AG09309 (cell line): ENCODE measurements around the gene PTCSC3.

ENCODE experiments used
- DNase-seq: peaks from one replicate; pipeline ENCODE4 v3.0.0-alpha.2; 2010; ENCODE audit warnings: low read depth
- H3K4me3 ChIP-seq: 2 replicates; pipeline ENCODE4 v1.5.1; 2011; ENCODE audit warnings: mild to moderate bottlenecking, low read depth, low read length, moderate library complexity; ENCODE audit not compliant: control insufficient read depth
- TF ChIP-seq, protein P1 (sequence below): IDR thresholded peaks from 2 replicates; pipeline ENCODE4 v1.5.1; 2011; ENCODE audit warnings: mild to moderate bottlenecking, low read depth, low read length, inconsistent platforms; ENCODE audit not compliant: insufficient read depth, control insufficient read depth; ENCODE audit errors: missing control alignments

Gene PTCSC3

DNA sequence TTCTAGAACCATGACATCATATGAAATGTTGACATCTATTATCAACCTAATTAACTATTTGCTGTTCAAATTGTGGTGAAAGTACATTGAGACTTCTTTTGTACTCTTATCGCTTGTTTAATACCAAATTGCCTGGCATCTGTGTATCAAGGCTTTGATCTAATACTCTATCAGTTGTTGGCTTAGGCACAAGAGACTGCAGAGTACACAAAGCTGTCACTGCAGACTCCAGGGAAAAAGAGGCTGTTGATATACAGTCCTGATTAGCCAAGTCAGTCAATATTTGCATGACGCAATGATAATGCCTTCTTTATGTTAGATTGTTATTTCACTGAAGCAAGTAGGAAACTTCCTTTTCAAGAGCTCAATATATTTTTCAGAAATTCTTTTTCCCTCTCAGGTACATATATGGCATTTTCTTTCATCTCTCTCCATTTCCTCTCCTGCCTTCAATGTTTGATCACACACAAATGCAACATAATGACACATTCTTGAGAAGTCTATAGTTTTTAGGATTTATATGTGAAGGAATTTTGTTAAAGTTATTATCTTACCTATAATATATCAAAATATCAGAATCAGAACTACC is 32.3 kb upstream of the PTCSC3 start:
- TF ChIP-seq, protein P1, sequence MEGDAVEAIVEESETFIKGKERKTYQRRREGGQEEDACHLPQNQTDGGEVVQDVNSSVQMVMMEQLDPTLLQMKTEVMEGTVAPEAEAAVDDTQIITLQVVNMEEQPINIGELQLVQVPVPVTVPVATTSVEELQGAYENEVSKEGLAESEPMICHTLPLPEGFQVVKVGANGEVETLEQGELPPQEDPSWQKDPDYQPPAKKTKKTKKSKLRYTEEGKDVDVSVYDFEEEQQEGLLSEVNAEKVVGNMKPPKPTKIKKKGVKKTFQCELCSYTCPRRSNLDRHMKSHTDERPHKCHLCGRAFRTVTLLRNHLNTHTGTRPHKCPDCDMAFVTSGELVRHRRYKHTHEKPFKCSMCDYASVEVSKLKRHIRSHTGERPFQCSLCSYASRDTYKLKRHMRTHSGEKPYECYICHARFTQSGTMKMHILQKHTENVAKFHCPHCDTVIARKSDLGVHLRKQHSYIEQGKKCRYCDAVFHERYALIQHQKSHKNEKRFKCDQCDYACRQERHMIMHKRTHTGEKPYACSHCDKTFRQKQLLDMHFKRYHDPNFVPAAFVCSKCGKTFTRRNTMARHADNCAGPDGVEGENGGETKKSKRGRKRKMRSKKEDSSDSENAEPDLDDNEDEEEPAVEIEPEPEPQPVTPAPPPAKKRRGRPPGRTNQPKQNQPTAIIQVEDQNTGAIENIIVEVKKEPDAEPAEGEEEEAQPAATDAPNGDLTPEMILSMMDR: no peak
- DNase-seq: no peak
- H3K4me3 ChIP-seq: no peak overlapping the region

DNA sequence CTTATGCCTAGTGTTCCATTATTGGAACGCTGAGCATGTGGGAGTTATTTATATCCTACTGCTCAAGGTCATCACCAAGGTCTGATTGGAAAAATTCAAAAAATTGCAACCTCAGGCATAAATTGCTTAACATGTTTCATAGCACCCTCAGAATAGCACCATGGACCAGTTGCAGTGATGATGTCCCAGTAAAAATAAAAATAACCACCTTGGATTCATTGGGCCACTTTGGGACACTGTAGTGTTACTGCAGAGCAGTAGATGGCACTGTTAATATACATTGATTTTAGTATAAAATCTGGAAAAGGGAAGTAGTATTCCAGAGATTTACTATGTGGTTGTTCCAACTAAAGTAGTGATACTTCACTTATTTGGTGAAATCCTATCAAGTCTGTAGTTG is 31.0 kb upstream of the PTCSC3 start:
- H3K4me3 ChIP-seq: no peak overlapping the region
- TF ChIP-seq, protein P1: peak; percentile 44
- DNase-seq: no peak

- H3K4me3 ChIP-seq: no peak overlapping the region
- DNase-seq: no peak
- TF ChIP-seq, protein P1: no peak
Observed at GRCh38 chr14:36204461-36205073, 28.0 kb upstream of the PTCSC3 start.

DNA sequence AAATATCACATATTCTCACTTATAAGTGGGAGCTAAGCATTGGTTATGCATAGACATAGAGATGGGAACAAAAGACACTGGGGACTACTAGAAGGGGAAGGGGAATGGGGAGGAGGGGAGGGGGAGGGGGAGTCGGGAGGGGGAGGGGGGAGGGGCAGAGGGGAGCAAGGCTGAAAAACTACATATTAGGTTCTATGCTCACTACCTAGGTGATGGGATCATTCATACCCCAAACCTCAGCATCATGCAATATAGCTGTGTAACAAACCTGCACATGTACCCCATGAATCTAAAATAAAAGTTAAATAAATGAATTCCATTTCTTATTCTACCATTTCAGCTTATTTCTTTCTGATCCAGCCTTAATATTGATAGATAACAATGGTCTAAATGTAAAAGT is 21.9 kb upstream of the PTCSC3 start:
- no peak for DNase-seq
- TF ChIP-seq, protein P1: no peak
- no peak overlapping the region for H3K4me3 ChIP-seq

- DNase-seq: no peak
- TF ChIP-seq, protein P1: no peak
- no peak overlapping the region for H3K4me3 ChIP-seq
Observed at GRCh38 chr14:36194663-36195062, 18.1 kb upstream of the PTCSC3 start.

- TF ChIP-seq, protein P1: no peak
- no peak overlapping the region for H3K4me3 ChIP-seq
- DNase-seq: no peak
Observed at GRCh38 chr14:36192530-36192929, 16.0 kb upstream of the PTCSC3 start.
